Measurements from ENCODE around the gene NCK1. TPM values are rescaled to one million over a fixed set of nuclear protein-coding genes. Genes with fewer than 3 reads are reported as not detected.

Gene NCK1
- total and polyA plus RNA-seq, 9 of the 15 experiments (the other 6 are each of a cell fraction or from before 2014, with no cell fraction given): 17.3 to 30.5 (median 25.0) TPM

GRCh38 chr3:136838641-136839555, 23.1 kb upstream of the NCK1 start (continued):
- TF ChIP-seq XRCC4 (IDR thresholded peaks at IDR 0.05; ENCODE audit: extremely low read depth, insufficient read depth, insufficient read length) (no peak), OTX1 (CRISPR knock-in tag; IDR thresholded peaks at IDR 0.05) (no peak), HMBOX1 (IDR thresholded peaks at IDR 0.05) (0 out of 2 replicates have a peak, but pooled peaks have one; percentile 68), SIN3A (IDR thresholded peaks at IDR 0.05; ENCODE audit: borderline replicate concordance in 2 of 2, control insufficient read depth in 1 of 2, low read depth in 2 of 2, low read length in 2 of 2) (no peak), THRAP3 (IDR thresholded peaks at IDR 0.05; ENCODE audit: borderline replicate concordance) (no peak), CC2D1A (IDR thresholded peaks at IDR 0.05) (no peak), COPS2 (conservative IDR thresholded peaks at IDR 0.05) (no peak), MAFG (tag; conservative IDR thresholded peaks at IDR 0.05) (peak; percentile 88), GTF2E2 (tag; IDR thresholded peaks at IDR 0.05) (no peak), SRSF9 (IDR thresholded peaks at IDR 0.05; ENCODE audit: borderline replicate concordance, low read depth, low read length) (no peak), U2AF2 (optimal IDR thresholded peaks at IDR 0.05; ENCODE audit: low read depth, low read length) (no peak)
- TF ChIP-seq, protein P1, sequence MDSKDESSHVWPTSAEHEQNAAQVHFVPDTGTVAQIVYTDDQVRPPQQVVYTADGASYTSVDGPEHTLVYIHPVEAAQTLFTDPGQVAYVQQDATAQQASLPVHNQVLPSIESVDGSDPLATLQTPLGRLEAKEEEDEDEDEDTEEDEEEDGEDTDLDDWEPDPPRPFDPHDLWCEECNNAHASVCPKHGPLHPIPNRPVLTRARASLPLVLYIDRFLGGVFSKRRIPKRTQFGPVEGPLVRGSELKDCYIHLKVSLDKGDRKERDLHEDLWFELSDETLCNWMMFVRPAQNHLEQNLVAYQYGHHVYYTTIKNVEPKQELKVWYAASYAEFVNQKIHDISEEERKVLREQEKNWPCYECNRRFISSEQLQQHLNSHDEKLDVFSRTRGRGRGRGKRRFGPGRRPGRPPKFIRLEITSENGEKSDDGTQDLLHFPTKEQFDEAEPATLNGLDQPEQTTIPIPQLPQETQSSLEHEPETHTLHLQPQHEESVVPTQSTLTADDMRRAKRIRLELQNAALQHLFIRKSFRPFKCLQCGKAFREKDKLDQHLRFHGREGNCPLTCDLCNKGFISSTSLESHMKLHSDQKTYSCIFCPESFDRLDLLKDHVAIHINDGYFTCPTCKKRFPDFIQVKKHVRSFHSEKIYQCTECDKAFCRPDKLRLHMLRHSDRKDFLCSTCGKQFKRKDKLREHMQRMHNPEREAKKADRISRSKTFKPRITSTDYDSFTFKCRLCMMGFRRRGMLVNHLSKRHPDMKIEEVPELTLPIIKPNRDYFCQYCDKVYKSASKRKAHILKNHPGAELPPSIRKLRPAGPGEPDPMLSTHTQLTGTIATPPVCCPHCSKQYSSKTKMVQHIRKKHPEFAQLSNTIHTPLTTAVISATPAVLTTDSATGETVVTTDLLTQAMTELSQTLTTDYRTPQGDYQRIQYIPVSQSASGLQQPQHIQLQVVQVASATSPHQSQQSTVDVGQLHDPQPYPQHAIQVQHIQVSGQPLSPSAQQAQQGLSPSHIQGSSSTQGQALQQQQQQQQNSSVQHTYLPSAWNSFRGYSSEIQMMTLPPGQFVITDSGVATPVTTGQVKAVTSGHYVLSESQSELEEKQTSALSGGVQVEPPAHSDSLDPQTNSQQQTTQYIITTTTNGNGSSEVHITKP (IDR thresholded peaks at IDR 0.05; ENCODE audit: partially characterized antibody): peak; percentile 98
- TF ChIP-seq, protein P2, sequence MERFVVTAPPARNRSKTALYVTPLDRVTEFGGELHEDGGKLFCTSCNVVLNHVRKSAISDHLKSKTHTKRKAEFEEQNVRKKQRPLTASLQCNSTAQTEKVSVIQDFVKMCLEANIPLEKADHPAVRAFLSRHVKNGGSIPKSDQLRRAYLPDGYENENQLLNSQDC (CRISPR knock-in tag; IDR thresholded peaks at IDR 0.05): no peak
- TF ChIP-seq, protein P3, sequence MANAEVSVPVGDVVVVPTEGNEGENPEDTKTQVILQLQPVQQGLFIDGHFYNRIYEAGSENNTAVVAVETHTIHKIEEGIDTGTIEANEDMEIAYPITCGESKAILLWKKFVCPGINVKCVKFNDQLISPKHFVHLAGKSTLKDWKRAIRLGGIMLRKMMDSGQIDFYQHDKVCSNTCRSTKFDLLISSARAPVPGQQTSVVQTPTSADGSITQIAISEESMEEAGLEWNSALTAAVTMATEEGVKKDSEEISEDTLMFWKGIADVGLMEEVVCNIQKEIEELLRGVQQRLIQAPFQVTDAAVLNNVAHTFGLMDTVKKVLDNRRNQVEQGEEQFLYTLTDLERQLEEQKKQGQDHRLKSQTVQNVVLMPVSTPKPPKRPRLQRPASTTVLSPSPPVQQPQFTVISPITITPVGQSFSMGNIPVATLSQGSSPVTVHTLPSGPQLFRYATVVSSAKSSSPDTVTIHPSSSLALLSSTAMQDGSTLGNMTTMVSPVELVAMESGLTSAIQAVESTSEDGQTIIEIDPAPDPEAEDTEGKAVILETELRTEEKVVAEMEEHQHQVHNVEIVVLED (CRISPR knock-in tag; IDR thresholded peaks at IDR 0.05): no peak
- TF ChIP-seq, protein P4, sequence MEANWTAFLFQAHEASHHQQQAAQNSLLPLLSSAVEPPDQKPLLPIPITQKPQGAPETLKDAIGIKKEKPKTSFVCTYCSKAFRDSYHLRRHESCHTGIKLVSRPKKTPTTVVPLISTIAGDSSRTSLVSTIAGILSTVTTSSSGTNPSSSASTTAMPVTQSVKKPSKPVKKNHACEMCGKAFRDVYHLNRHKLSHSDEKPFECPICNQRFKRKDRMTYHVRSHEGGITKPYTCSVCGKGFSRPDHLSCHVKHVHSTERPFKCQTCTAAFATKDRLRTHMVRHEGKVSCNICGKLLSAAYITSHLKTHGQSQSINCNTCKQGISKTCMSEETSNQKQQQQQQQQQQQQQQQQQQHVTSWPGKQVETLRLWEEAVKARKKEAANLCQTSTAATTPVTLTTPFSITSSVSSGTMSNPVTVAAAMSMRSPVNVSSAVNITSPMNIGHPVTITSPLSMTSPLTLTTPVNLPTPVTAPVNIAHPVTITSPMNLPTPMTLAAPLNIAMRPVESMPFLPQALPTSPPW (CRISPR knock-in tag; IDR thresholded peaks at IDR 0.05): peak; percentile 43; the same call in 1 of the 2 replicates
